Breast epithelium (tissue), 3 donors: Measurements from ENCODE around the gene FYB1.

Source experiments
- POLR2A ChIP-seq: fragments of 450-650 bp; IDR thresholded peaks from one replicate; pipeline ENCODE4 v1.6.1; 2016; ENCODE audit warnings: antibody characterized with exemption, mild to moderate bottlenecking, moderate library complexity
- POLR2AphosphoS5 ChIP-seq, 3 donors: sonication (generic); formaldehyde crosslinking; IDR thresholded peaks; one replicate each; pipeline ENCODE4 v1.6.1; 2017; ENCODE audit warnings: antibody characterized with exemption in 3 of 3
- TF ChIP-seq, protein P1 (sequence below), 3 donors: fragments of 450-650 bp; IDR thresholded peaks; one replicate each; pipeline ENCODE4 v1.5.1; 2016 to 2017; ENCODE audit warnings: antibody characterized with exemption in 3 of 3, mild to moderate bottlenecking in 3 of 3, moderate library complexity in 3 of 3

DNA sequence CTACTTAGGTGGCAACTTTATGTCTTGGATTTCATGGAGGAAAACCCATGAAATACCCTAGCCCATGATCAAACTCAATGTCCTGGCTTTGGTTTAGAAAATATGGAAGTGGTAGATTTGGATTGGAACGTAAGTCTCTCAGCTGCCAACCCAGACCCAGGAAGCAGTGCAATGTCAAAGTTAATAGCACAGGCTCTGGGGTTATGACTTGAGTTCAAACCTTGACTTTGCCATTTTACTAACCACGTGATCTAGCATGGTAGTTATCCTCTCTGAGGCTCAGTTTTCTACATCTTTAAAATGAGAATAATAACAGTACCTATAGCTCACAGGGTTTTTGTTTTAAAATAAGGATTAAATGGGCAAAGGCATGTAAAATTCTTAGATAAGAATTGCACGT is 13.8 kb downstream of the FYB1 start:
- TF ChIP-seq POLR2AphosphoS5 (IDR thresholded peaks at IDR 0.05) (no peak), POLR2A (no peak)
- TF ChIP-seq, protein P1, sequence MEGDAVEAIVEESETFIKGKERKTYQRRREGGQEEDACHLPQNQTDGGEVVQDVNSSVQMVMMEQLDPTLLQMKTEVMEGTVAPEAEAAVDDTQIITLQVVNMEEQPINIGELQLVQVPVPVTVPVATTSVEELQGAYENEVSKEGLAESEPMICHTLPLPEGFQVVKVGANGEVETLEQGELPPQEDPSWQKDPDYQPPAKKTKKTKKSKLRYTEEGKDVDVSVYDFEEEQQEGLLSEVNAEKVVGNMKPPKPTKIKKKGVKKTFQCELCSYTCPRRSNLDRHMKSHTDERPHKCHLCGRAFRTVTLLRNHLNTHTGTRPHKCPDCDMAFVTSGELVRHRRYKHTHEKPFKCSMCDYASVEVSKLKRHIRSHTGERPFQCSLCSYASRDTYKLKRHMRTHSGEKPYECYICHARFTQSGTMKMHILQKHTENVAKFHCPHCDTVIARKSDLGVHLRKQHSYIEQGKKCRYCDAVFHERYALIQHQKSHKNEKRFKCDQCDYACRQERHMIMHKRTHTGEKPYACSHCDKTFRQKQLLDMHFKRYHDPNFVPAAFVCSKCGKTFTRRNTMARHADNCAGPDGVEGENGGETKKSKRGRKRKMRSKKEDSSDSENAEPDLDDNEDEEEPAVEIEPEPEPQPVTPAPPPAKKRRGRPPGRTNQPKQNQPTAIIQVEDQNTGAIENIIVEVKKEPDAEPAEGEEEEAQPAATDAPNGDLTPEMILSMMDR (IDR thresholded peaks at IDR 0.05), result no peak
